ENCODE results near the gene OR5T2. TPM values are rescaled to one million over a fixed set of nuclear protein-coding genes. Genes with fewer than 3 reads are reported as not detected.

OR5T2 gene
- total RNA-seq, 1 donor from 2014 or later: not detected

GRCh38 chr11:56214537-56214936 lies 19.5 kb downstream of the OR5T2 start:
- peaks cover 7% of the 10 kb centered on the region for H3K9me3 Mint-ChIP-seq (ENCODE audit: unreplicated experiment)
- H3K36me3 Mint-ChIP-seq (ENCODE audit: low read depth, unreplicated experiment): peaks cover 3% of the 10 kb centered on the region
- no peak overlapping the region for H3K27ac Mint-ChIP-seq (ENCODE audit: unreplicated experiment)
- peaks cover 2% of the 10 kb centered on the region for H3K27me3 Mint-ChIP-seq (ENCODE audit: unreplicated experiment)
- no peak overlapping the region for H3K4me3 Mint-ChIP-seq (ENCODE audit: unreplicated experiment)
- TF ChIP-seq CTCF (IDR thresholded peaks at IDR 0.05; ENCODE audit: unreplicated experiment): no peak
- DNase-seq (ENCODE audit: low spot score): no peak
- no peaks in the 10 kb centered on the region for H3K4me1 Mint-ChIP-seq (ENCODE audit: unreplicated experiment)

- Mint-ChIP-seq H3K27me3 (ENCODE audit: unreplicated experiment) (no peaks in the 10 kb centered on the region), H3K4me1 (ENCODE audit: unreplicated experiment) (no peaks in the 10 kb centered on the region), H3K9me3 (ENCODE audit: unreplicated experiment) (no peaks in the 10 kb centered on the region), H3K27ac (ENCODE audit: unreplicated experiment) (no peak overlapping the region), H3K36me3 (ENCODE audit: low read depth, unreplicated experiment) (no peaks in the 10 kb centered on the region), H3K4me3 (ENCODE audit: unreplicated experiment) (no peak overlapping the region)
- TF ChIP-seq CTCF (IDR thresholded peaks at IDR 0.05; ENCODE audit: unreplicated experiment): no peak
- DNase-seq (ENCODE audit: low spot score): no peak
These were observed 26.3 kb downstream of the OR5T2 start for GRCh38 chr11:56207790-56208189.

GRCh38 chr11:56197367-56197766 lies 36.7 kb downstream of the OR5T2 start:
- no peaks in the 10 kb centered on the region for H3K9me3 Mint-ChIP-seq (ENCODE audit: unreplicated experiment)
- H3K4me3 Mint-ChIP-seq (ENCODE audit: unreplicated experiment): no peak overlapping the region
- no peak overlapping the region for H3K27ac Mint-ChIP-seq (ENCODE audit: unreplicated experiment)
- no peak for DNase-seq (ENCODE audit: low spot score)
- H3K27me3 Mint-ChIP-seq (ENCODE audit: unreplicated experiment): no peaks in the 10 kb centered on the region
- H3K4me1 Mint-ChIP-seq (ENCODE audit: unreplicated experiment): peaks cover 9% of the 10 kb centered on the region
- no peaks in the 10 kb centered on the region for H3K36me3 Mint-ChIP-seq (ENCODE audit: low read depth, unreplicated experiment)
- no peak for TF ChIP-seq CTCF (IDR thresholded peaks at IDR 0.05; ENCODE audit: unreplicated experiment)

GRCh38 chr11:56196705-56197104 lies 37.4 kb downstream of the OR5T2 start:
- no peaks in the 10 kb centered on the region for H3K9me3 Mint-ChIP-seq (ENCODE audit: unreplicated experiment)

GRCh38 chr11:56188602-56189001 lies 45.5 kb downstream of the OR5T2 start:
- no peak for TF ChIP-seq CTCF (IDR thresholded peaks at IDR 0.05; ENCODE audit: unreplicated experiment)
- Mint-ChIP-seq H3K4me1 (ENCODE audit: unreplicated experiment) (no peaks in the 10 kb centered on the region), H3K27me3 (ENCODE audit: unreplicated experiment) (no peaks in the 10 kb centered on the region), H3K36me3 (ENCODE audit: low read depth, unreplicated experiment) (no peaks in the 10 kb centered on the region), H3K4me3 (ENCODE audit: unreplicated experiment) (no peak overlapping the region), H3K9me3 (ENCODE audit: unreplicated experiment) (no peaks in the 10 kb centered on the region), H3K27ac (ENCODE audit: unreplicated experiment) (no peak overlapping the region)
- DNase-seq (ENCODE audit: low spot score): no peak

More at GRCh38 chr11:56196705-56197104, 37.4 kb downstream of the OR5T2 start:
- no peaks in the 10 kb centered on the region for H3K27me3 Mint-ChIP-seq (ENCODE audit: unreplicated experiment)
- no peak overlapping the region for H3K27ac Mint-ChIP-seq (ENCODE audit: unreplicated experiment)
- no peak overlapping the region for H3K4me3 Mint-ChIP-seq (ENCODE audit: unreplicated experiment)
- H3K36me3 Mint-ChIP-seq (ENCODE audit: low read depth, unreplicated experiment): no peaks in the 10 kb centered on the region
- no peak for DNase-seq (ENCODE audit: low spot score)
- no peak for TF ChIP-seq CTCF (IDR thresholded peaks at IDR 0.05; ENCODE audit: unreplicated experiment)
- peaks cover 9% of the 10 kb centered on the region for H3K4me1 Mint-ChIP-seq (ENCODE audit: unreplicated experiment)
